Measurements from ENCODE around the gene FLNC. TPM values are rescaled to one million over a fixed set of nuclear protein-coding genes. Genes with fewer than 3 reads are reported as not detected.

FLNC gene
- total RNA-seq, 1 experiment from 2014 or later: 10.2 TPM

DNA sequence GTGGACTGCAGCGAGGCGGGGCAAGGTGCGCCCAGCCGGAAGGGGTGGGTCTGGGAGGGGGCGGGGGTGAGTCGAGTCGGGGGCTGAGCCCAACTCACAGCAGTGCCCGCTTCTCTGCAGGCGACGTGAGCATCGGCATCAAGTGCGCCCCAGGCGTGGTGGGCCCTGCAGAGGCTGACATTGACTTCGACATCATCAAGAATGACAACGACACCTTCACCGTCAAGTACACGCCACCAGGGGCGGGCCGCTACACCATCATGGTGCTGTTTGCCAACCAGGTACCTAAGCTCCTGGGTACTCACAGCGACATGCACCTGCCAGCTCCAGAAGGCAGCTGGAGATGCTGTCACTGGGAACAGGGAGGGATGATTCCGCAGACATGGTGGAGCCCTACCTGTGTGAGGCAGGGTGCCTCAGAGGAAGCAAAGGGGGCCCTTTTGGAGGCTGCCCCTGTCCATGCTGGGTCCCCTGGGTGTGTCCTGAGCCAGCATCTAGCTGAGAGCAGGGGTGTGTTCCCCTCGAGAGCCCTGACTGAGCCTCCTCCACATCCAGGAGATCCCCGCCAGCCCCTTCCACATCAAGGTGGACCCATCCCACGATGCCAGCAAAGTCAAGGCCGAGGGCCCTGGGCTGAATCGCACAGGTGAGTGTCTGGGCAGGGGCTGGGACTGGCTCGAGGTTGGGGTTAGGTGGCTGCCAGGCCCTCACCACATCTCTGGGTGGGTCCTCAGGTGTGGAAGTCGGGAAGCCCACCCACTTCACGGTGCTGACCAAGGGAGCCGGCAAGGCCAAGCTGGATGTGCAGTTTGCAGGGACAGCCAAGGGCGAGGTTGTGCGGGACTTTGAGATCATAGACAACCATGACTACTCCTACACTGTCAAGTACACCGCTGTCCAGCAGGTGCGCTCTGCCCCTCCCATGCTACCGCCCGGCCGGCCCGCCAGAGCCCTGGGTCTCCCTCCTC lies 12.8 kb downstream of the FLNC start:
- Histone ChIP-seq H3K4me1 (ENCODE audit: control insufficient read depth, insufficient read depth, low read length) (no peaks in the 10 kb centered on the region), H3K4me3 (ENCODE audit: low read depth in 2 of 2, low read length in 2 of 2) (no peak overlapping the region), H3K36me3 (ENCODE audit: control insufficient read depth, insufficient read depth, low read length) (no peaks in the 10 kb centered on the region), H3K27ac (ENCODE audit: low read length) (no peak overlapping the region), H3K27me3 (ENCODE audit: control insufficient read depth, insufficient read depth, low read length) (no peaks in the 10 kb centered on the region), H3K9me3 (ENCODE audit: control insufficient read depth, insufficient read depth, low read depth, low read length) (no peaks in the 10 kb centered on the region)
- ATAC-seq (no peak), DNase-seq (ENCODE audit: low read depth, low spot score) (no peak)
- intact Hi-C loops (cut with micrococcal nuclease; ENCODE audit: unreplicated experiment) (no loop called here), in situ Hi-C loops (cut with HindIII; ENCODE audit: low pct_unique_long_range_greater_than_20kb, low sequenced_read_pairs) (no loop called here)
- ChIA-PET CTCF (interaction anchor here (1.0 kb wide), 1 partner anchor 75 kb away, joined by 3 read pairs; no protein-coding TSS in a partner anchor), POLR2A (no interaction called here)
- BruUV-seq (replicated peaks): no TSS peak
- TF ChIP-seq POLR2AphosphoS5 (IDR thresholded peaks at IDR 0.05; ENCODE audit: low read depth, low read length): no peak
- TF ChIP-seq, protein P1, sequence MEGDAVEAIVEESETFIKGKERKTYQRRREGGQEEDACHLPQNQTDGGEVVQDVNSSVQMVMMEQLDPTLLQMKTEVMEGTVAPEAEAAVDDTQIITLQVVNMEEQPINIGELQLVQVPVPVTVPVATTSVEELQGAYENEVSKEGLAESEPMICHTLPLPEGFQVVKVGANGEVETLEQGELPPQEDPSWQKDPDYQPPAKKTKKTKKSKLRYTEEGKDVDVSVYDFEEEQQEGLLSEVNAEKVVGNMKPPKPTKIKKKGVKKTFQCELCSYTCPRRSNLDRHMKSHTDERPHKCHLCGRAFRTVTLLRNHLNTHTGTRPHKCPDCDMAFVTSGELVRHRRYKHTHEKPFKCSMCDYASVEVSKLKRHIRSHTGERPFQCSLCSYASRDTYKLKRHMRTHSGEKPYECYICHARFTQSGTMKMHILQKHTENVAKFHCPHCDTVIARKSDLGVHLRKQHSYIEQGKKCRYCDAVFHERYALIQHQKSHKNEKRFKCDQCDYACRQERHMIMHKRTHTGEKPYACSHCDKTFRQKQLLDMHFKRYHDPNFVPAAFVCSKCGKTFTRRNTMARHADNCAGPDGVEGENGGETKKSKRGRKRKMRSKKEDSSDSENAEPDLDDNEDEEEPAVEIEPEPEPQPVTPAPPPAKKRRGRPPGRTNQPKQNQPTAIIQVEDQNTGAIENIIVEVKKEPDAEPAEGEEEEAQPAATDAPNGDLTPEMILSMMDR (IDR thresholded peaks at IDR 0.05): no peak
- TF ChIP-seq, protein P2, sequence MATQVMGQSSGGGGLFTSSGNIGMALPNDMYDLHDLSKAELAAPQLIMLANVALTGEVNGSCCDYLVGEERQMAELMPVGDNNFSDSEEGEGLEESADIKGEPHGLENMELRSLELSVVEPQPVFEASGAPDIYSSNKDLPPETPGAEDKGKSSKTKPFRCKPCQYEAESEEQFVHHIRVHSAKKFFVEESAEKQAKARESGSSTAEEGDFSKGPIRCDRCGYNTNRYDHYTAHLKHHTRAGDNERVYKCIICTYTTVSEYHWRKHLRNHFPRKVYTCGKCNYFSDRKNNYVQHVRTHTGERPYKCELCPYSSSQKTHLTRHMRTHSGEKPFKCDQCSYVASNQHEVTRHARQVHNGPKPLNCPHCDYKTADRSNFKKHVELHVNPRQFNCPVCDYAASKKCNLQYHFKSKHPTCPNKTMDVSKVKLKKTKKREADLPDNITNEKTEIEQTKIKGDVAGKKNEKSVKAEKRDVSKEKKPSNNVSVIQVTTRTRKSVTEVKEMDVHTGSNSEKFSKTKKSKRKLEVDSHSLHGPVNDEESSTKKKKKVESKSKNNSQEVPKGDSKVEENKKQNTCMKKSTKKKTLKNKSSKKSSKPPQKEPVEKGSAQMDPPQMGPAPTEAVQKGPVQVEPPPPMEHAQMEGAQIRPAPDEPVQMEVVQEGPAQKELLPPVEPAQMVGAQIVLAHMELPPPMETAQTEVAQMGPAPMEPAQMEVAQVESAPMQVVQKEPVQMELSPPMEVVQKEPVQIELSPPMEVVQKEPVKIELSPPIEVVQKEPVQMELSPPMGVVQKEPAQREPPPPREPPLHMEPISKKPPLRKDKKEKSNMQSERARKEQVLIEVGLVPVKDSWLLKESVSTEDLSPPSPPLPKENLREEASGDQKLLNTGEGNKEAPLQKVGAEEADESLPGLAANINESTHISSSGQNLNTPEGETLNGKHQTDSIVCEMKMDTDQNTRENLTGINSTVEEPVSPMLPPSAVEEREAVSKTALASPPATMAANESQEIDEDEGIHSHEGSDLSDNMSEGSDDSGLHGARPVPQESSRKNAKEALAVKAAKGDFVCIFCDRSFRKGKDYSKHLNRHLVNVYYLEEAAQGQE (IDR thresholded peaks at IDR 0.05; ENCODE audit: insufficient read depth in 1 of 2, low read depth in 2 of 2, low read length in 1 of 2): no peak

- no peaks in the 10 kb centered on the region for H3K4me1 ChIP-seq (ENCODE audit: control insufficient read depth, insufficient read depth, low read length)
- DNase-seq (ENCODE audit: low read depth, low spot score) (no peak), ATAC-seq (no peak)
- no peak overlapping the region for H3K27ac ChIP-seq (ENCODE audit: low read length)
- H3K36me3 ChIP-seq (ENCODE audit: control insufficient read depth, insufficient read depth, low read length): no peaks in the 10 kb centered on the region
- no peaks in the 10 kb centered on the region for H3K9me3 ChIP-seq (ENCODE audit: control insufficient read depth, insufficient read depth, low read depth, low read length)
- H3K4me3 ChIP-seq (ENCODE audit: low read depth in 2 of 2, low read length in 2 of 2): no peak overlapping the region
- POLR2A ChIA-PET: no interaction called here
- TF ChIP-seq POLR2AphosphoS5 (IDR thresholded peaks at IDR 0.05; ENCODE audit: low read depth, low read length) (no peak), SIN3A (IDR thresholded peaks at IDR 0.05; ENCODE audit: borderline replicate concordance, insufficient read depth, low read depth, low read length) (no peak), TCF7L2 (IDR thresholded peaks at IDR 0.05; ENCODE audit: low read depth, low read length) (no peak)
- TF ChIP-seq, protein P1 (IDR thresholded peaks at IDR 0.05): no peak
- TF ChIP-seq, protein P2 (IDR thresholded peaks at IDR 0.05; ENCODE audit: insufficient read depth in 1 of 2, low read depth in 2 of 2, low read length in 1 of 2): no peak
- in situ Hi-C loops (cut with HindIII; ENCODE audit: low pct_unique_long_range_greater_than_20kb, low sequenced_read_pairs) (no loop called here), intact Hi-C loops (cut with micrococcal nuclease; ENCODE audit: unreplicated experiment) (no loop called here)
- CTCF ChIA-PET: no interaction called here
- H3K27me3 ChIP-seq (ENCODE audit: control insufficient read depth, insufficient read depth, low read length): no peaks in the 10 kb centered on the region
- BruUV-seq (replicated peaks): no TSS peak
Observed at GRCh38 chr7:128843938-128844621, 13.9 kb downstream of the FLNC start.
